ENCODE measurements around the gene SDK1.

DNA sequence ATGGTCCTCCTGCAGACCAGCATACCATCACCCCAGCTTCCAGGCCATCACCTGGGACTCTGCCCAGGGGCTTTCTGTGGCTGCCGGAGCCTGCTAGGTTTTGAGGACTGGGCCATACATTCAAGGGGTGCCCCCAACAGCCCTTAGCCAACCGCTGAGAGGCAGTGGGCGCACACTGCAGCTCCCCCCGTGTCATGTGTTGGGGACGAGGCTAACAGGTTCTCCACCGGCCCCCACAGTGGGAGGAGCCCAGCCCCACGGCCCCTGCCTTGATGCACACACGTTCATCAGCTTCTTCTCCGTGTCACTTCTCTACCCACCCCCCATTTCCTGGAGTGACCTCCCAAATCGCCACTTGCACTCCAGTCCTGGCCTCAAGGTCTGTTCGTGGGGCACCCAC is 837.8 kb downstream of the SDK1 start:
- TF ChIP-seq, protein P1, sequence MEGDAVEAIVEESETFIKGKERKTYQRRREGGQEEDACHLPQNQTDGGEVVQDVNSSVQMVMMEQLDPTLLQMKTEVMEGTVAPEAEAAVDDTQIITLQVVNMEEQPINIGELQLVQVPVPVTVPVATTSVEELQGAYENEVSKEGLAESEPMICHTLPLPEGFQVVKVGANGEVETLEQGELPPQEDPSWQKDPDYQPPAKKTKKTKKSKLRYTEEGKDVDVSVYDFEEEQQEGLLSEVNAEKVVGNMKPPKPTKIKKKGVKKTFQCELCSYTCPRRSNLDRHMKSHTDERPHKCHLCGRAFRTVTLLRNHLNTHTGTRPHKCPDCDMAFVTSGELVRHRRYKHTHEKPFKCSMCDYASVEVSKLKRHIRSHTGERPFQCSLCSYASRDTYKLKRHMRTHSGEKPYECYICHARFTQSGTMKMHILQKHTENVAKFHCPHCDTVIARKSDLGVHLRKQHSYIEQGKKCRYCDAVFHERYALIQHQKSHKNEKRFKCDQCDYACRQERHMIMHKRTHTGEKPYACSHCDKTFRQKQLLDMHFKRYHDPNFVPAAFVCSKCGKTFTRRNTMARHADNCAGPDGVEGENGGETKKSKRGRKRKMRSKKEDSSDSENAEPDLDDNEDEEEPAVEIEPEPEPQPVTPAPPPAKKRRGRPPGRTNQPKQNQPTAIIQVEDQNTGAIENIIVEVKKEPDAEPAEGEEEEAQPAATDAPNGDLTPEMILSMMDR (IDR thresholded peaks at IDR 0.05) = no peak
- no peak for TF ChIP-seq POLR2A (IDR thresholded peaks at IDR 0.05)
